Kidney capillary endothelial cell (primary cell): Measurements from ENCODE around the gene AOPEP.

Experiments used
- DNase-seq: peaks from one replicate; pipeline ENCODE4 v3.0.0-alpha.2; 2018; ENCODE audit warnings: low spot score

AOPEP gene

DNA sequence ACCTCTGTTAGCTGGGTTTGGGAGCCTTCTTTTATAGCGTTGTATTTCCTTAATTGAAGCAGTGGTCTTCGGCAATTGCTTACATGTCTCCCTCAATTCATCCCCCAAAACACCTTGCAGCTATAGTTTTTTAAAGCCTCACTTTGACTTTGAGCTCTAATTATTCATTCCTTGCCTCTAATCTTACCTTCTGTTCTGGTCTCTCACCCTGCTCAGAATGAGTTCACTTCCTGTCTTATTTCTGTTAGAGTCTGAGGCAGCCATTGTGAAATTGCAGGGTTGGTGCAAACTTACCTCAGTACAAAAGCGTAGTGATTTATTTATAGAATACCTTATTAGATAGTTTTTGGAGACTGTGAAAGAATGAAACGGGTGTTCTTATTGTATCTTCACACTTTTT is 35.0 kb downstream of the AOPEP start:
- DNase-seq = peak; percentile 34

DNA sequence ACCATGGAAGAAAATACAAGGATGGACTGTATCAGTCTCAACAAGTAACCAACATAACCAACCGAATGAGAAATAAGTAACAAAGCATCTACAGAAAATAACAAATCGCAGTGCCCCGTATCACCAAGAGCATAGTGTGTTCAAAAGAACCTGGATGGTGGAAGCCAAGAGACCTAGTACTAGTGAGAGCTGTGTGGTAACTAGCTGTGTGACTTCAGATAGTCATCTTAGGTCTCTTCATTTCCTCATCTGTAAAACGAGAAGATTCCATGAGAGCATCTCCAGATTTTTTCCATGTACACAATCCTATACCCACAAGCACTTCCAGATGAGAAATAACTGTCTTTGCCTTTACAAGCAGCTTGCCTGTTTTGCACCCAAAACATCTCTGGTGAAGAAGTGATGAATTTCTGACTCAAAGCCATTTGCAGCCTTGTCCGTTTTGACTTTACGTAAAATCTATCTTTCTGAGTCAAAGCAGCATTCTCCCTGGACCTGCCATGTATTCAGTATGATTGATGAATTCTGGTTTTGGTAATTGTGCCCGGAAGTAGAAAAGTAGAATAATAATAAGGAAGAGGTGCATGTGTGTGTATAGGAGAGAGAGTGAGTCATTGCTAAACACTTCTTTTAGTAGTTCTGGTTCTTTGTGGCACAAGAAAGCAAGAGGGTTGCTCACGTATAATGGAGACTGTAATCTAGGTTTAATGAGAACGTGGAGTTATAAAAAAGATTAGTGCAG is 41.0 kb downstream of the AOPEP start:
- no peak for DNase-seq

DNA sequence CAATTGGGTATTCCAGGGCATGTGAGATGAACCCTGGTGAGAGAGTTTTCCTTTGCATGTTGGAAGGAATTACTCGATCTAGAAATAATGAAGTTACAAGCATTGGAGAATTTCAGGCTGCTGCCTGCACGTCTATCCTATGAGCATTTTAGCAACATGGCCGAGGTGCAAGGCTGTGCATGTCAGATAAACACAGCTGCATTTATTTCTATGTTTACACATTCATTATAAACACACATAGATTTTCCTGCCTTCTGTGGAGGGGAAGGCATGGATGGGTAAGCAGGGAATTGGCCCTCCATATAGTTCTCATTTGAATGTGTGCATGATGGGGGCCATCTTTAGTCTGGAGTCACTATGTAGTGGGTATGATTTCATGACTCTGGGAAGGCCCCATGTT is 42.3 kb downstream of the AOPEP start:
- DNase-seq = no peak

- DNase-seq = no peak
Observed at GRCh38 chr9:94770334-94770733, 43.8 kb downstream of the AOPEP start.

- no peak for DNase-seq
Observed at GRCh38 chr9:94771096-94771495, 44.6 kb downstream of the AOPEP start.

- no peak for DNase-seq
Observed at GRCh38 chr9:94772144-94772543, 45.6 kb downstream of the AOPEP start.

- DNase-seq = no peak
Observed at GRCh38 chr9:94772639-94773303, 46.3 kb downstream of the AOPEP start.

DNA sequence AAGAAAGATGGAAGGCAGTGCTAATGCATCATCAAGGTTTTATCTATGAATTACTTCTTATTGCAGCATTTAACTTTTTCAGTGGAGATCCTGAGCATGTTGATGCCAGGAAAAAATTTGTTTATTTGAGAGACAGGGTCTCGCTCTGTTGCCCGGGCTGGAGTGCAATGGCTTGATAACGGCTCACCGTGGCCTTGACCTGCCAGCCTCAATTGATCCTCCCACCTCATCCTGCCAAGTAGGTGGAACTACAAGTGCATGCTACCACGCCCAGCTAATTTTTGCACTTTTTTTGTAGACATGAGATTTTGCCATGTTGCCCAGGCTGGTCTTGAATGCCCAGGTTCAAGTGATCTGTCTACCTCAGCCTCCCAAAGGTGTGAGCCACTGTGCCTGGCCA is 47.2 kb downstream of the AOPEP start:
- no peak for DNase-seq

- DNase-seq = no peak
Observed at GRCh38 chr9:94778013-94778412, 51.5 kb downstream of the AOPEP start.

DNA sequence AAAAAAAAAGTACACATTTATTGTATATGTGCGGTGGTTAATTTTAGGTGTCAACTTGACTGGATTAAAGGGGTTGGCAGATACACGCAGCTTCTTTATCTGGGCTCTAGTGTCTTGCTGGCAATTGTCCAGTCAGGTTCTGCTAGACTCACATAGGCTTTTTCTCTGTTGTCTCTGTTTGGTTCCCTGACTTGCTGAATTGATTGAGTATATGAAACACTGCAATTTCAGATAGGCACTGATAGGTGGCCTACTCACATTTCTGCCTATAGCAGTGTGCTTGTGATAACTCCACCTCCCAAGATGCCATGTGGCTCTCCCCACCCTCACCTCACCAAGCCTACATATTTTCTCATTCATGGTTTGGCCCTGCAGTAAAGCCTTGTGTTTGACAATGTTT is 52.5 kb downstream of the AOPEP start:
- DNase-seq = no peak

GRCh38 chr9:94779693-94780290 is 53.3 kb downstream of the AOPEP start:
- no peak for DNase-seq

GRCh38 chr9:94780516-94780950 is 54.0 kb downstream of the AOPEP start:
- DNase-seq = peak; percentile 13

DNA sequence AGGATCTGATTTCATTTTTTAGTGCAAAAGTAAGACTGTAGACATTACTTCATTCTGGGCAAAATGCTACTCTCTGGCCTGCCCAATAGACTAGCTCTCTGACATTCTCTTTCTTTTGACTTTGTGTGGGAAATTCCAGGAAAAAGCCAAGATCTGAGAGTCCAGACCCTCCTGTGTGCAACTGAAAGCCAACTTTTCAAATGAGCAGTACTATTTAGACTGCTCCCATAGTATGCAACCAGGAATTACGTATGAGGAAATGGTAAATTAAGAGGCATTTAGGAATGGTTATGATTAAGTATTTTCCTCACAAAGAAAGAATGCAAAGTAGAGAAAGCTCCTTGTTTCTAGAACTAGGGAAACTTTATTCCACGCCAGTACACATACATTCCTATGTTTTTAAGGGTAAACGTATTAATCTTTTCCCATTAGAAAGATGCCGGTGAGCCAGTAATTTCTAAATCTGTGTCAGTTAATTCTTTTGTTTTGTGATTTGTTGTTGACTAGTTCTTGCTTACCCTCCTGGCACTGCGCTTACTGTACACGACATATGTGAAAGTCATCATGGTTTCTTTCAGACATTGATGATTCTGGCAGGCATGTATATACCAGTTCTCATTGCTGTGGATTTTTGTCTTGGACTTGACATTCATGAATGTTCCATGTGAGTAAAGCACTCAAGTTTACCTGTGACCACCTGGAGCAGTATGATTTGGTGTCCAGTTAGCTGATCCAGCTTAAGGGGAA is 56.0 kb downstream of the AOPEP start:
- no peak for DNase-seq

DNA sequence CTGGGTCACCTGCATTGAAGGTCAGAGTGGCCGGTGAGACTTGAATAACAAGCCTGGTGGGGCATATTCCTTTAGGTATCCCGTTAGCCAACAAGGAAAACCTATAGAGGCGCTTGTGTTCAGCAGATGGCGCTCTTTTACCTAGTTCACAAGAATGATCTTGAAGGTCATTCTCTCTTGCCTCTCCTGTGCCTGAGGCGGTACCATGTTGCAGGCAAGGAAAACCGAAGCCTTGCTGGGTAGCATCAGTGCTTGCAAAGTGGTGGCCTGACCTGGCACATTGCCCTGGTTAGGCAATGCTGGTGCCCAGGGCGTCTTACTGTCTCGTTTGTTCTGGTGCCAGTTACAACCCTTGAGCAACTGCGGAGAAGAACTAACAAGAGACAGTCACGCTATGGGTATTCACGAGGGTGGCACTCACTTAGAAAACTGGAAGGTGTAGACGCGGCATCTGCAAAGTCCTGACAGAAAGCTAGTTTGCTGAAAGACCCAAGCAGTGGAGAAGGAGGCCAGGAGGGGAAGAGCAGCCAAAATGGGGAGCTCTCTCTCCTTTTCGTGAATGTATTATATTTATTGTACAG is 56.7 kb downstream of the AOPEP start:
- DNase-seq = peak; percentile 63

GRCh38 chr9:94783928-94784327 is 57.4 kb downstream of the AOPEP start:
- DNase-seq = no peak

DNA sequence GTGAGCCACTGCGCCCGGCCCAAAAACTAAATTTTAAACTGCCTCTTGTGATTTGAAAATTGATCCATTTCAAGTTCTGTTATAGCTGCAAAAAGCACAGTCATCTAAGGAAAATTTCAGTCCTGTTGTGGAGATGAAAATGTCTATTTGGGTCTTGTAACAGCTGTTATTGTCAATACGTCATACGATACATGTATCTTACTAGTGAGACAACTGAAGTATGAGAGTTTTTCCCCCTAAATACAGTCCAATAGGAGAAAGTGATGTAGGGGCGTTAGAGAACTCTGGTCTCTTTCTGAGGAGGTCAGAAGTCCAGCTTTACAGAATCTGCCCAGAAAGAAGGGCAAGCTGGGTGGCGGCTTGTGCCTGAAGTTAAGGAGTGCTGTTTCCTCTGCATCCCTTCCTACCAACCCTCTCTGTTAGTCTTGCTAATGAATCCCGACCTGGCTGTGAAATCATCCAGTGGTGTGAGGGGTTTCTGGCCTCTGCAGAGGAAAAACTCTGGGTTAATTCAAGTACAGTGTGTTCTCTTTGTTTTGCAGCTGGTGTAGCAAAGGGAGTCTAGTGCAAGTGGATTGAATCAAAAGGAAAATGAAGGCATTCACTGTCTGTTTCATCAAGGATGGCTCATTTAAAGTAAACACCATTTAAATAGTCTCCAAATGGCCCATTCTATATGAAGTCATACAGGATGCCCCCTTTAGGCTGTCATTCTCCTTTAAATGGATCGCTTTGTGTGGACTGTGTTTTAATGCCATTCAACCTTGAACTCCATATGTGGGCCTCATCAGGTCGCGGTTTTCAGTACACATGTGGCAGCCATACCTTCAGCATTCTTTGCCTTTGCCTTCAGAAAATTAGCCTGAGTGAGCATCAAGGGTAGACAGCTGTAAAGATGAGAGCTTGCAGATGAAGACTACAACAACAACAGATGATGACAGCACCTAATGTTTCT is 59.0 kb downstream of the AOPEP start:
- DNase-seq = no peak

DNA sequence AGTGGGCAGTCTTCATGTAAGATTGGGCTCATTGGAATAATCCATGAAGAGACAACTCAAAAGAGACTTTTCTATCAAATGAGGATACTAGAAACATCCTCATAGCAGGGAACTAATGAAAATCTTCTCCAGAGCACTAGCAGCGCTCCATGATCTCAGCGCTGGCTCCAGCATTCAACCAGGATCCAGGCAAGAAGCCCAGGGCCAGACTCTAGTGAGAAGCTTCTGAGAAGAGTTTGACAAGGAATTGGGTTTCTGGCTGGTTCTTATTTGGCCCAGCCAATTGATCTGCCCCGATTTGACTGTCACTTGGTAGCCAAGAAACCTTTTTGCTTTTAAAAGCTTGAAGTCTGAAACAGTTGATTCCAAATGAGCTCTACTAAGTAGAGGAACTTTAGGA is 60.1 kb downstream of the AOPEP start:
- DNase-seq = no peak

- no peak for DNase-seq
Observed at GRCh38 chr9:94787266-94787665, 60.8 kb downstream of the AOPEP start.

DNA sequence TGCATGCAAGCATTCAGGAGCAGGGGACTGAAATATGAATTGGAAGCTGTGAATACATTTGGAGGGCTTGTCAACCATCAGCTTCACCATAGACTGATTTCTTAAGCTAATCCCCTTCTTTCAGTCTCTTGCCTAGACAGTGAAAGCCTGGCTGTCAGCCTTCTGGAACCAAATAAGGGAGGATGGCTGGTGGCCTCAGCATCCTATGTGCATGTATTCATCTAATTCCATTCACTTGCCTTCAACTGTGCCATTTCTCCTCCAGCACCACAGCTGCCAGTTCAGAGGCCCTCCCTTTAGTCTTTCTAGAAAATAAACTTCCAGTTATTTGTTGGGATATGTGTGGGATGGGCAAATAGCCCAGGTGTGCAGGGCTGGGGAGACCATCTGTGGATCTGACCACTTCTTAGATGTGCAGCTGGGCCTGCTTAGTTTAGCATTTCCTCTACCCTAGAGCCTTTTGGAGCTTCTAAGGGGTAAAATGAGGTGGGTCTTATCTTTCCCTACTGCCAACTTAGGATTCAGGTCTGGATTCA is 62.1 kb downstream of the AOPEP start:
- DNase-seq = no peak

DNA sequence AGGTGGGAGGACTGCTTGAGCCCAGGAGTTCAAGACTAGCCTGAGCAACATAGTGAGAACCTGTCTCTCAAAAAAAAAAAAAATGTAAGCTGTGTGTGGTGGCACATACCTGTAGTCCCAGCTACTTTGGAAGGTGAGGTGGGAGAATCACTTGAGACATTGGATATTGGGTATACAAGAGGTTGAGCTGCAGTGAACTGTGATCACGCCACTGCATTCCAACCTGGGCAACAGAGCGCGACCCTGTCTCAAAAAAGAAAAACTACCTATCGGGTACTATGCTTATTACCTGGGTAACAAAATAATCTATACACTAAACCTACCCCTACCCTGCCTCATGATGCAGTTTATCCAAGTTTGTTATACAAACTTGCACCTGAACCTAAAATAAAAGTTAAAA is 64.9 kb downstream of the AOPEP start:
- DNase-seq = no peak

GRCh38 chr9:94792511-94792910 is 66.0 kb downstream of the AOPEP start:
- DNase-seq = no peak
